ENCODE results near the gene CCT7. TPM values are rescaled to one million over a fixed set of nuclear protein-coding genes. Genes with fewer than 3 reads are reported as not detected.

Gene CCT7
- total and polyA plus RNA-seq, 2 of the 8 experiments (the other 6 are each of a cell fraction or from before 2014, with no cell fraction given) = 440 to 474 TPM

GRCh38 chr2:73217826-73218225 is 16.3 kb upstream of the CCT7 start:
- Histone ChIP-seq H3K23me2 (ENCODE audit: low read depth, low read length) (peaks cover 3% of the 10 kb centered on the region; the same call in 1 of the 2 replicates), H2BK20ac (ENCODE audit: low read length) (no peak overlapping the region), H2BK120ac (replicated peaks; ENCODE audit: low read depth, low read length) (no peak overlapping the region), H3K14ac (ENCODE audit: insufficient read length) (no peak overlapping the region), H3K27ac (ENCODE audit: low read depth, low read length) (no peak overlapping the region), H3K23ac (ENCODE audit: insufficient read length) (no peak overlapping the region), H2BK12ac (ENCODE audit: low read depth, low read length) (no peak overlapping the region), H3K18ac (ENCODE audit: extremely low read depth, low read length) (no peak overlapping the region), H3K4me1 (replicated peaks in 1 of 4; ENCODE audit: control insufficient read depth in 3 of 4, insufficient read depth in 4 of 4, low read length in 3 of 4) (peaks cover 0 to 3% (median 2%) of the 10 kb centered on the region in 4 experiments; a peak in 4 of 7 replicates), H2AK5ac (ENCODE audit: low read depth, low read length) (no peak overlapping the region), H4K91ac (replicated peaks; ENCODE audit: insufficient read length, low read length) (no peak overlapping the region), H2BK15ac (ENCODE audit: low read length) (no peak overlapping the region), H3K27me3 (replicated peaks in 1 of 4; ENCODE audit: control insufficient read depth in 3 of 4, extremely low read depth in 1 of 4, insufficient read depth in 3 of 4, low read length in 3 of 4) (peaks cover 0 to 3% (median 0%) of the 10 kb centered on the region in 4 experiments; a peak in 1 of 7 replicates), H3K36me3 (ENCODE audit: control insufficient read depth in 2 of 4, insufficient read depth in 4 of 4, low read length in 3 of 4) (peaks cover 4 to 15% (median 7%) of the 10 kb centered on the region in 4 experiments; a peak in 7 of 8 replicates), H3K79me2 (ENCODE audit: control insufficient read depth in 1 of 2, insufficient read depth in 2 of 2, low read length in 2 of 2) (peaks cover 5 to 38% of the 10 kb centered on the region in 2 experiments), H3K79me1 (ENCODE audit: low read depth, low read length) (peaks cover 15% of the 10 kb centered on the region), H3K56ac (replicated peaks; ENCODE audit: insufficient read length, low read depth, low read length) (no peak overlapping the region), H4K5ac (ENCODE audit: insufficient read length, low read depth, low read length) (no peak overlapping the region), H4K20me1 (replicated peaks in 1 of 2; ENCODE audit: control insufficient read depth in 1 of 2, insufficient read depth in 2 of 2, low read length in 2 of 2) (peaks cover 3 to 4% of the 10 kb centered on the region in 2 experiments), H3K4me2 (ENCODE audit: insufficient read depth in 1 of 2, low read depth in 2 of 2, low read length in 2 of 2) (no peak overlapping the region), H2BK5ac (ENCODE audit: low read depth, low read length) (no peak overlapping the region), H3K9ac (replicated peaks in 1 of 4; ENCODE audit: extremely low read depth in 1 of 4, low read depth in 3 of 4, low read length in 3 of 4) (no peak overlapping the region), H2AFZ (ENCODE audit: low read length) (no peak overlapping the region), H3K4me3 (ENCODE audit: extremely low read depth in 1 of 4, insufficient read depth in 2 of 4, low read depth in 3 of 4, low read length in 4 of 4) (no peak overlapping the region), H3K4ac (replicated peaks; ENCODE audit: insufficient read length, low read depth, low read length) (no peak overlapping the region), H4K8ac (ENCODE audit: extremely low read depth, insufficient read depth, low read length) (no peak overlapping the region), H3K9me3 (ENCODE audit: insufficient read depth in 2 of 2, low read depth in 1 of 2, low read length in 1 of 2) (no peaks in the 10 kb centered on the region)
- DNase-seq (ENCODE audit: low read depth in 1 of 2, low spot score in 2 of 2) (no peak), FAIRE-seq (no peak)
- WGBS, 2 experiments (ENCODE audit: extremely low coverage in 1 of 2, insufficient coverage in 1 of 2, insufficient read length in 1 of 2, insufficient replicate concordance in 2 of 2, low coverage in 1 of 2, low lambda C conversion rate in 2 of 2, missing lambda C conversion rate in 1 of 2) = 82% methylated on average over 2 of the region's 2 CpGs; no CpG with 5 or more reads in 1 of the 2 experiments
- TF ChIP-seq ZNF274 (IDR thresholded peaks at IDR 0.05; ENCODE audit: borderline replicate concordance, extremely low read depth, low read length) = no peak
- TF ChIP-seq POU5F1 (IDR thresholded peaks at IDR 0.05; ENCODE audit: low read depth, low read length) = no peak
- TF ChIP-seq JUND (IDR thresholded peaks at IDR 0.05; ENCODE audit: low read length) = no peak
- no peak for TF ChIP-seq CREB1 (IDR thresholded peaks at IDR 0.05)
- CTCF ChIA-PET (ENCODE audit: partially characterized antibody) = interaction anchor here (0.9 to 2.1 kb wide), 7 partner anchors 15 to 322 kb away, joined by 3 to 7 read pairs (median 3); partner anchors contain the start of gene NOTO
- POLR2A ChIA-PET (ENCODE audit: partially characterized antibody) = interaction anchor here (1.4 to 11.5 kb wide), 5 partner anchors 10 to 40 kb away, joined by 4 to 113 read pairs (median 6); partner anchors contain the start of genes CCT7, NOTO and PRADC1

Measured in H1 (cell line).